GM12801 (cell line): ENCODE measurements around the gene TTF2.

Source experiments
- CTCF ChIP-seq: IDR thresholded peaks from one replicate; pipeline ENCODE4 v1.5.1; 2011; ENCODE audit warnings: control low read depth; ENCODE audit not compliant: insufficient read length; ENCODE audit errors: extremely low read depth

TTF2 gene

GRCh38 chr1:117020526-117021156 lies 39.5 kb upstream of the TTF2 start:
- no peak for TF ChIP-seq CTCF

- TF ChIP-seq CTCF: no peak
Observed at GRCh38 chr1:117022114-117022513, 38.0 kb upstream of the TTF2 start.

GRCh38 chr1:117025568-117025967 lies 34.6 kb upstream of the TTF2 start:
- no peak for TF ChIP-seq CTCF

GRCh38 chr1:117026361-117026760 lies 33.8 kb upstream of the TTF2 start:
- TF ChIP-seq CTCF: no peak

- no peak for TF ChIP-seq CTCF
Observed at GRCh38 chr1:117029685-117030084, 30.4 kb upstream of the TTF2 start.

GRCh38 chr1:117030271-117030877 lies 29.8 kb upstream of the TTF2 start:
- TF ChIP-seq CTCF: no peak

- TF ChIP-seq CTCF: no peak
Observed at GRCh38 chr1:117032266-117032665, 27.9 kb upstream of the TTF2 start.
